OCI-LY7 (cell line): ENCODE data around the gene PADI4.

ENCODE experiments used
- CTCF ChIP-seq: fragments of 200-600 bp; sonication (generic); conservative IDR thresholded peaks from 2 replicates; pipeline ENCODE4 v1.5.1; 2014; ENCODE audit warnings: mild to moderate bottlenecking, antibody characterized with exemption, low read length, moderate library complexity, mixed read lengths
- EZH2phosphoT487 ChIP-seq: fragments of 200-600 bp; sonication (generic); IDR thresholded peaks from 2 replicates; pipeline ENCODE4 v1.6.1; 2018; ENCODE audit warnings: low read depth, borderline replicate concordance, mild to moderate bottlenecking, mixed run types, antibody characterized with exemption, low read length, moderate library complexity, mixed read lengths

- TF ChIP-seq CTCF = no peak
- no peak for TF ChIP-seq EZH2phosphoT487
Observed at GRCh38 chr1:17282836-17283235, 25.2 kb upstream of the PADI4 start.
